HG03060 (cell line): ENCODE data around the gene RHBDL3.

Experiments used
- ATAC-seq: cut with Tn5 transposase; IDR thresholded peaks from one replicate; pipeline ENCODE4 v1.9.1; 2021; ENCODE audit warnings: low read depth, moderate number of reproducible peaks; ENCODE audit not compliant: unreplicated experiment

RHBDL3 gene

DNA sequence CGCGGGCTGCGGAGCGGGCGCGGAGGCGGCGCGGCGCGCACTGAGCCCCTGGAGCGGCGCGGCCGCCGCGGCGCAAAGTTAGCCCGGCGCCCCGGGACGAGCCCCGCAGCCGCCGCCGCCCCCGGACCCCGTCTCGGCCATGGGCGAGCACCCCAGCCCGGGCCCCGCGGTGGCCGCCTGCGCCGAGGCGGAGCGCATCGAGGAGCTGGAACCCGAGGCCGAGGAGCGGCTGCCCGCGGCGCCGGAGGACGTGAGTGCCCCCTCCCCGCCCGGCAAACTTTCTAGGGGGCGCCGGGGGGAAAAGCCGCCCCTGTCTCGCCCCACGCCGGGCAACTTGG, 388 bp downstream of the RHBDL3 start:
- ATAC-seq: no peak

DNA sequence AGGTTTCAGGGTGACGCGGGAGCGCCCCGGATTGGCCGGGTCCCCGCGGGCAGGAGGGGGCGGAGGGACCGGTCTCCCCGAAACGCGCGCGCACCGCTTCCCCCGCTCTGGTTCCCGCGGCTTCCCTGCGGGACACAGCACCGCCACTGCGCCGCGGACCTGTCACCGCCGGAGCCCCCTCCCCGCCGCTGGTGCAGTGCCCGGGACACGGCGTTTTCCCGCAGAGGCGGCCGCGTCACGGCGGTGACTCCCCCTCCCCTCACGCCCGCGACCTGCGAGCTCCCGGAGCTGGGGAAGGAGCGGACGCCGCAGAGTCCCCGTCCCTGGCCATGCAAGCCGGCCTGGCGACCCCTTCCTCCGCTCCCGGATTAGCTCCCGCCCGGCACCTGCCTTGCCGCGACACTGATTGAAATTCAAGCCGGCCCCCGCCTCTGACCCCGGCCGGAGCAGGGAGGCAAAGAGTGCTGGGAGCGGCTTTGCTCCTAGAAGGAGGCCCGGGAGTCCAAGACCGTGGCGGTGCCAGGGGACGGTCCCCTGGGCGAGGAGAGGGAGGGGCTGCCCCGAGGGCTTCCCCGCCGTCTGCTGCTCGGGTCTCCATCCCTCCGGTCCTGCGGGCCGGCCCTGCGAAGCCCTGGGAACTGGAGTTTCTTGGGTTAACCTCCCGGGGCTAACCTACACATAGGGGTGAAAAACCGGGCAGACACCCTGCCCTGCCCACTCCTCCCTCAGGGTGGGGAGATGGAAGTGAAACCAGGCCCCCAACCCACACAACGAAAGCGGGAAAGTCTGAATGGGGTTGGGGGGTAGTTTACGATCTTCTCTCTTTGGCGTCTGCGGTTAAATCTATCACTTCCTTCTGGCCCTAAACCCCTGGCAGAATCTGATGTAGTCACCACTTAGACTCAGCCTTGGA, 1.0 kb downstream of the RHBDL3 start:
- ATAC-seq: no peak

DNA sequence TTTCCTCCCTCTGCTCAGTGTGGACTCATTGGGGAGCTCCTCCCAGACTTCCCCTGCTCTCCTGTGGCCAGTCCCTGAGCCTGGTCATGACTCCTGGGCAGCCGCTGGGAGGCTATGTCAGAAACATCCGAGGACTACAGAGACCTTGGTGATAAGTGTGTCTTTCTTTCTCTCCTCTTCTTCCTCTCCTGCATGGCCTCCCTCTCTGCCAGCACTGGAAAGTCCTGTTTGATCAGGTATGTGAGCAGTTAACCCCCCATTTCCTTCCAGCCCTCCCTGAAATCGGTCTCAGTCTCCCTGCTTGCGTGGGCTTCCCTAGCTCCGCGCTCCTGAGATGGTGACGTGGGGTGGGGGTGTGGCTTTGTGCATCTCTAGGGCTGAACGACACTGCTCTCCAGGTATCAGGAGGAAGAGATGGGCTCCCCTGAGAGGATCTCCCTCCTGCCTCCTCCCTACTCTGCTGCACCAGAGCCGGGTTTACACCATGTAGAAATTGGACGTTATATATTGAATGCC, 2.1 kb downstream of the RHBDL3 start:
- ATAC-seq: no peak

DNA sequence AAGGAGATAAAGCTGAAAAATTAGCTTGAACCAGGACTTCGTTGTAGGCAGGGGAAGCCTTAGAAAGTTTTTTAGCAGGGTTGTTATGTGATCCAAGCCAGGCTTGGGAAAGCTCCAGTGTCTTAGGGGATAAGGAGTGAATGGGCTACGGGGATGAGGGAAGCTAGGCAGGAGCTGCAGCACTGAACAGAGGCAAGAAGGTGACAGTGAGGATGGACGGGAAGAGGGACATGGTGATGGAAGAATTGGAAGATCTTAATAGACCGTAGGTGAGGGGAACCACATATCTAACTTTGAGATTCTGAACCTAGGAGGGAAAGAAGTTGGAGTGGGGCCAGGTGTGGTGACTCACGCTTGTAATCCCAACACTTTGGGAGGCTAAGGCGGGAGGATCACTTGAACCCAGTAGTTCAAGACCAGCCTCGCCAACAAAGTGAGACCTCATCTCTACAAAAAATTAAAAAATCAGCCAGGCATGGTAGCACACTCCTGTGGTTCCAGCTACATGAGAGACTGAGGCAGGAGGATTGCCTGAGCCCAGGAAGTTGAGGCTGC, 3.2 kb downstream of the RHBDL3 start:
- no peak for ATAC-seq

DNA sequence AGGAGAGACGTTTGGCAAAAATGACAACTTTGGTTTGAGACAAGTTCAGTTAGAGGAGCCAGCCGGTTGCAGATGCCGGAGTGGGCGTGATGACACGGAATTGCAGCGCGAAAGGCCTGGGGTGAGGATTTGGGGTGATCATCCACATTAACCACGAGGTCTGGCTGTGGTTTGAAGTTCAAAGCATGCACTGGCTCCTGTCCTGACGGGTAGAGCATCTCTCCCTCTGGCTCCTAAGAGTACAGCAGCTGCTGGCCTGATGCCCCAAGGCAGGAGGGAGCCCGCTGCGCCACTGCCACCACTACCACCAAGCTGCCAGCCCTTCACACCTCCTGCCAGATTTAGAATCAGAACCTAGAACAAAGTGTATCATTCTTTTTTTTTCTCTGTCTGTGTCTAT, 3.7 kb downstream of the RHBDL3 start:
- no peak for ATAC-seq

DNA sequence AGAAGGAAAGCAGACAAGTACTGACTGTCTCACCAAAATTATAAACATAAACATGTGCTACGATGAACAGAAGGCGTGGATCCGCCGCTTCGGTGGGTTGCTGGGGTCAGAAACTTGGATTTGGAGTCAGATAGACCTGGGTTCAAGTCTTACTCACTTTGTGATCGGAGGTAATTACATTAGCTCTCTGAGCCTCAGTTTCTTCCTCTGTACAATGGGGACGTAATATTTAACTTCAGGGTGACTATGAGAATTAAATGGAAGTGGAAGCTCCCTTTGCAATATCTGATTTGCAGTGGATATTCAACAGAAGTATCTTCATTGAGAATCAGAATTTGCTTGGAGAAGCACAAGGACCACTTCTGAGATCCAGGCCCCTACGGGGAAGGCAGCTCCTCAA, 6.2 kb downstream of the RHBDL3 start:
- no peak for ATAC-seq

DNA sequence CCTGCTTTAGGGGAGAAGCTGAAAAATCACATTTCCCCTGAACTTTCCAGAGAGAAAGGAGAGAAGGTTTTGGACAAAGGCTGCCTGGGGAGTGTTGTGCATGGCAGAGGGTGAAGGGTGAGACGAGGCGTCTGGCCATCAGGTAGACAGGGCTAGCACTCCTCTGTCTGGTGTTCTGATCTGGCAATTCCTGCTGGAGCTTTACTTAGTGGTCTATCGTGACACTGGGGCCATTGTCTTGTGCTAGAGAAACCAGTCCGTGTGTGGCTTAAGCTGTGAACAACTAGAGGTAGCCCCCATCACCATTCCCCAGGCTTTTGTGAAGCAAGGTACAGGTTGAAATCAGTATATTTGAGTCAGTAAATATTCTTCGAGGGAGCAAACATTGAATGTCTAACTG, 8.5 kb downstream of the RHBDL3 start:
- ATAC-seq: no peak

DNA sequence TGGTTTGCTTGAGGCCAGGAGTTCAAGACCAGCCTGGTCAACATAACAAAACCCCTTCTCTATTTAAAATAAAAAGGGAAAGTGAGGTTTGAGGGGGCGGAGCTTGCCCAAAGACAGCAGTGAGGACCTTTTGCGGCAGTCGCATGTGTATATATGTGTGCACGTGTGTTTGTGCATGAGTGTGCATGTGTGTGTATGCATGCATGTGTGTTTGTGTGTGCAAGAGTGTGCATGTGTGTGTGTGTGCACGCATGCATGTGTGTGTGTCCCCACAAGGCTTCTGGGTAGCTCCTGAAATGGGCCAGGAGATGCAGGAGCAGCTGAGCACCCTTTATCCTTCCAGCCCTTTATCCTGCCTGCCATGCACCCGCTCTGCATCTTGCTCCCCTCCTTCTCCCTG, 9.0 kb downstream of the RHBDL3 start:
- ATAC-seq: no peak

DNA sequence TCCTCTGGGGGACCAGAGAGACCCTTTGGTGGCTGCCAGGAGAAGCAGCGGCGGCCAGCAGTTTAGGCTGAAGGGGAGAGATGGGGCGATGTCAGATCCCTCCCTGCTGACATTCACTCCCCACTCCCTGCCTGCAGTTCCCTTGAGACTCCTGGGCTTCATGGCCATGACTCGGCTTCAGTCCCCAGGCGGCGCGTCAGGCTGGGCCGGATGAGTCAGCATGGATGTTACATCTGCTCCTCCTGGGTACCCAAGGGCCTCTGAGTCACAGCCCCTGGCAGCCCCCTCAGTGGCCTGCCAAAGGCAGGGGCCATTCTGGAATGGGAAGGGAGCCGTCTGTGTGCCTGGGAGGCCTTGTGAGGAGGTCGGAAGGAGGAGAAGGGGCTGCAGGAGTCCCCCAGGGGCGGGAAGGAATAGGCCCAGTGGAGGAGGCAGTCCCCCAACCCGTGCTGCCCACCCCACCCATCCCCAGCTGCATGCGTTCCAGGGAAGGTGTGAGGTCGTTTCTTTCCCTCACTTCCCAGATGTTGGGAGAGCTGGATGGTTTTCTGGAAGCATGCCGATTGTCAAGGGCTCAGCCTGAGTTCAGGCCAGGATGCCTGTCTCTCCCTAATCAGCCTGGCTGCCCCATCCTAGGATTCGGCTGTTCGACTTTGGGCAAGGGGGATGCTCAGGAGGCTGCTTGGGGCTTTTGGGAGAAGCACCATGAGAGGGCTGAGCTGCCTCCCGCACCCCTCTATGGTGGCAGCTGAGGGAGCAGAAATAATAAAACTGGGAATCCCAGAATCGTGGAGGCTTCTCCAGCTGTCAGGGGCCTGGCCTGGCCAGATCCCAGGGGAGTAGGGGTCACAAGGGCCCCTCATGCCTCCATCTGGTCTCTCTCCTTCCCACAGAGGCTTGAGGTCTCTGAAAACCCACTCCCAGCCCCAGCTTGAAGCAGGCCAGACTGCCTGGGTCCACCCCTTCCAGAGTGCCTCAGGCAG, 9.7 kb downstream of the RHBDL3 start:
- ATAC-seq: no peak

DNA sequence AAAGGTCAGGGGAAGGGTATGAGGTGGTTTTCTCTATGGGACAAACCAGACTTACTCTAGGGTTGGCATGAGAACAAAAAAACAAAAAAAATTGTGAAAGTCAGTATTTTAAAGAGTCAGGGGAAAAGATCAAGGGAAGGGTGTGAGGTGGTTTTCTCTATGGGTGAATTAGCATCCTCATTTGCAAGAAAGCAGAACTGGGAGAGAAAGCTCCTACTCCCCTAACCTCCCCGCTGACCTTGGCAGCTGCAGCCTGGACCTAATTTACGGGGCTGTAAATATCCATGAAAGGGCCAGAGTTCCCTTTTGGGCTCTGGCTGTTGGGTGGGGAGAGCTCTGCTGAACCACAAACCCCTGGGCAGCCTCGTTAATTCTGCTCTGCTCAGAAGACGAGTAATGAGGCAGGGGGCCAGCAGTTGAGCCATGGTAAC, 10.6 kb downstream of the RHBDL3 start:
- ATAC-seq: no peak

DNA sequence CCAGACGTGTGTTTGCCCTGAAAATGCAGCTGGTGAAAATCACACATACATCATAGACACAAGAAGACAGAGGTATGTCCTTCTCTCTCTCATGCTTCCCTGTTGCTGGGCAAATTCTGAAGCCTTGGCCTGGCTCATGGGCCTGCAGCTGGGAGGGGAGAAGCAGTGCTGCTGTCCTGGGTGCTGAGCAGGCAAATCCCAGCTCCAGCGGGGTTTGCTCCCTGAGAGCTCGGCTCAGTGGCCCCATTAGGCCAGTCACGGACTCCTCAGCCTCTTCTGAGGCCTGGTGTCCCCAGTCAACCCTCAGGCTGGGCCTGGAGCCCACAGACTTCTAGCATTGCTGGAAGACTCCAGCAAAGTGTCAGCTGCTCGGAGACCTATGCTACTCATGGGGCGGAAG, 11.7 kb downstream of the RHBDL3 start:
- ATAC-seq: no peak

DNA sequence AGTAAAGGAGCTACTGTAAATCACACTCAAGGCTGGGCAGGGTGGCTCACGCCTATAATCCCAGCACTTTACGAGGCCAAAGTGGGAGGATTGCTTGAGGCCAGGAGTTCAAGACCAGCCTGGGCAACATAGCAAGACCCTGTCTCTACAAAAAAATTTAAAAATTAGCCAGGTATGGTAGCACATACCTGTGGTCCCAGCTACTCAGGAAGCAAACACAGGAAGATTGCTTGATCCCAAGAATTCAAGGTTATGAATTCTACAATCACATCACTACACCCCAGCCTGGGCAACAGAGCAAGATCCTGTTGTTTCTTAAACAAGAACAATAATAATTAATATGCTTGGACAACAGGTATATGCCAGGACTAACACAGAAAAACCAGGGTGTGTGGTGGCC, 13.2 kb downstream of the RHBDL3 start:
- no peak for ATAC-seq

DNA sequence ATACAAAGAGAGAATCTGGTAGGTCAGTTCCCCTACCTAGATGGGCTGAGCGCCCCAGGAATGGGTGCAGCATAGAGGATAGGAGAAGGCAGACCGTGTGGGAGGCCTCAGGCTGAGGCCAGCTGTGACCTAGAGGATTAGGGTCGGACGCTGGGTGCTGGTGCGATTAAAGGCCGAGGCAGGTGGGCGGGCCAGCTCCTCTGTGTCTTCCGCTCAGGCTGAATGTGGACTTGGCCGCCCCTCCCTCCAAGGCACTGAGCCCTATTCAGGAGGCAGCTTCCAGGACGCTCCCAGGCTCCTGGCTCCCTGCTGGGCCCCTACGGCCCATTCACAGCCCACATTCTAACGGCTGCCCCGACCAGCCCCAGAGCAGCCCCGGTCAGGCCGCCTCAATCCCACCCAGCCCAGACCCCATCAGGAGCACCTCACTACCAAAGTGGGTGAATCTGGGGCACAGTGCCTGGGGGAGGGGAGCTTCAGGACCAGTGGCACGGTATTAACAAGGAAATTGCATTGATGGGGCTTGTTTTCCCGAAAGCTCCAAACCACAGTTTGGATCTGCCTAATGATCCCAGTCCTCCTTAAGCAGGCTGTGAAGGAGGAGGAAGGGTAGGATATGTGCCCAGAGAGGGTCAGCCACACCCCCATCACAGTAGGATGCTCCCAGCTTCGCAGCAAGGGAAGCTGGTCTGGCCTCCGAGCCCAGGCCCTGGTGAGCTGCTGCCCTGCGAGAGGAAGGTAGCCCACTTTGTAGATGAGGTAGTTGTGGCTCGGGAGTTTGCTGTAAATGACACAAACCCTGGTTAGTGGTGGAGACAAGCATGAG, 14.5 kb downstream of the RHBDL3 start:
- no peak for ATAC-seq

DNA sequence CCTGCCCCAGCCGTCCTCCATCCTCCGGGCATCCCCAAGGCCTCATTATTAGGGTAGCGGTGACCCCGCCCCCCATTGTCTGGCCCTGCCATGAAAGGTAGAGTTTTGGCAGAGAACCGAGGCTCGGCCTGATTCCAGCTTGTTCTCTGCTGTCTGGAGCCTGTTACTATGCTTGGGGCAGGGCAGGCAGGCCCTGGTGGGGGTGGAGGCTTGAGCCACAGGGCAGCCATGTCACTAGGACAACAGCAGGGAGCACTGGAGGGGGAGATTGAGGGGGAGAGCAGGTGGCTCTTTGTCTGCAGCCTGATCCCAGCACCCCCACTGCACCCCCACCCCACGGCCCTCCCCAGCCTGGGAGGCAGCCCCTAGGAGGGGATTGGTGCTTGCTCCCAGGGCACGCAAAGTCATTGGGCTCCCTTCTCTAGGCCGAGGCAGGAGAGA, 15.4 kb downstream of the RHBDL3 start:
- ATAC-seq: no peak

DNA sequence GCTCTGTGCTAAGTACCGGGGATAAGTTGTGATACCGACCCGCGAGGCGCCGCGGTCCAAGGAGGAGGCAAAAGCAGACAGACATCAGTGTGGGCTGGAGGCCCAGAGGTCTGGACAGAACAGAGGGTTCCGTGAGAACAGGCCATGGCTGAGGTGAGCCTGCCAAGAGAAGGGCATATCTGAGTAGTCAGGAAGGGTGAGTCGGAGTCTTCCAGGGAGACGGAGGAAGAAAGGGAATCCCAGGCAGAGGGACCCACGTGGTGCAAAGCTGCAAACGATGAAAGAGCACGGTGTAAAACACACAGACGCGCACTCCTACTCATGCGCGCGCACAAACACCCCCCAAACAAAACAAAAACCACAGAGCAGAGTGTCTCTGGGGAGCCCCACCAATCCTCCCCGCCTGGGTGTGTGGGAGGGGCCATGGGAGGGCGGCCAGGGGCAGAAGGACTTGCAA, 18.1 kb downstream of the RHBDL3 start:
- ATAC-seq: no peak

DNA sequence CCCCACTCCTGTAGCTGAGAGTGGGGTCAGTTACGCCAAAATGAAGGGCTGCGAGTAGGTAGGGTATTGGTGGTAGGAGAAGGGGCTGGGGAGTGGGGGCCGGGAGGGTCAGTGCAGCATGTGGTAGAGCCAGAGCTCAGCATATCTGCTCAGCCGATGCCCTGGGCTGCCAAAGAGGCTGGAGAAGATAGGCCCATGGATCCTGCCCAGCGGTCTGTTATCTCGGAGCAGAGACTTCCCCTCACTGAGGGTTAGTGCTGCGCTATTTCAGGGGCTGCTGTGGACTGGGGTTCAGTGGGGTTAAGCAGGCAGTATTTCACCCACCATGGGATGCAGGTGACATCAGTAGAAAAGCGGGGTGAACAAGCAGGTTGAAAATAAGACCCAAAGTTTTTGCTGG, 19.7 kb downstream of the RHBDL3 start:
- no peak for ATAC-seq

DNA sequence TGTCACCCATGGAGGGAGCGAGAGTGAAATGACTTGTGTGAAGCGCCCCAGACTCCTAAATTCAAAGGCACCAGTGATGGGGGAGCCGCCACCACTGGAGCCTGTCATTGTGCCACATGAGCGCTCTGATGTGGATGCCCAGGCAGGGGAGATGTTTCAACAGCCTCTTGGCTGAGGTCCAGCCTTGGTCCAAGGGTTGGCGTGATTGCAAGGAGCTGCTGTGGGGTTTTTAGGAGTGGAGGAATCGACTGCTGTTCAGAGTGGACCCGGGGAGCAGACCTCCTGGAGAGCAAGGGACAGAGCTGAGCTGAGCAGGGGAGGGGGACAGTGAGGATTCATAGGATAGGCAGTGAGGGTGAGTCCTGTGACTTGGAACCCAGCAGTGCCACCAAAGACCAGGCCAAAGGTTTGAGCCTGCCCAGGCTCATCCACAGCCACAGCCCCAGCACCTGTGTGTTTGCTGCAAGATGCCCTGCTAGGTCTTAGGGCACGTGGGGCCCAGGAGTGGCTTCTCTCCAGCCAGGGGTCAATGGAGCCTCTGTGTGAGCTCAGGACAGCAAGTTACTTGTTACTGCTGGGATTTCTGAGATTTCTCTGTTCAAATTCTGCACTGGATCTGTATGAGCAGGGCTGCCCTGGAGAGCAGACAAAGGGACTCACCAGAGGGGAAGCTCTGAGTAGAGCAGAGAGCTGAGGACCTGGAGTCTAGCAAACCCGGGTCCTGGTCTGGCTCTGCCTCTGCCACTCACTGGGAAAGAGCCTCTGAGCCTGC, 20.3 kb downstream of the RHBDL3 start:
- ATAC-seq: no peak

DNA sequence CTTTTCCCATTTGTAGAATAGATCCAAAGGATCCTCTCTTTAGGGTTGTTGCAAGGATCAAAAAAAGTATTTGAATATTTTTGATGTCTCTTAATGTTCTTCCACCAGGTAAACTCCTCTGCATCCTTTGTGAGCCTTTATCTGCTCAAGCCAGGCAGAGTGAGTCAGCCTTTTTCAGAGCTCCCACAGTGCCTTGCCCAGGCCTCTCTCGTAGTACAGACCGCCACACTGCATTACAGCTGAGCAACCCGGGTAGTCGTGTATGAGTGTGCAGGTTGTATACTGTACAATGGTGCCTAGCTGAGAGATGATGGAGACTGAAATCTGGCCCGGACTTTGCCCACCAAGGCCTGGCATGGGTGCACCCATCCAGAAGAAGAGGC, 20.9 kb downstream of the RHBDL3 start:
- ATAC-seq: no peak

DNA sequence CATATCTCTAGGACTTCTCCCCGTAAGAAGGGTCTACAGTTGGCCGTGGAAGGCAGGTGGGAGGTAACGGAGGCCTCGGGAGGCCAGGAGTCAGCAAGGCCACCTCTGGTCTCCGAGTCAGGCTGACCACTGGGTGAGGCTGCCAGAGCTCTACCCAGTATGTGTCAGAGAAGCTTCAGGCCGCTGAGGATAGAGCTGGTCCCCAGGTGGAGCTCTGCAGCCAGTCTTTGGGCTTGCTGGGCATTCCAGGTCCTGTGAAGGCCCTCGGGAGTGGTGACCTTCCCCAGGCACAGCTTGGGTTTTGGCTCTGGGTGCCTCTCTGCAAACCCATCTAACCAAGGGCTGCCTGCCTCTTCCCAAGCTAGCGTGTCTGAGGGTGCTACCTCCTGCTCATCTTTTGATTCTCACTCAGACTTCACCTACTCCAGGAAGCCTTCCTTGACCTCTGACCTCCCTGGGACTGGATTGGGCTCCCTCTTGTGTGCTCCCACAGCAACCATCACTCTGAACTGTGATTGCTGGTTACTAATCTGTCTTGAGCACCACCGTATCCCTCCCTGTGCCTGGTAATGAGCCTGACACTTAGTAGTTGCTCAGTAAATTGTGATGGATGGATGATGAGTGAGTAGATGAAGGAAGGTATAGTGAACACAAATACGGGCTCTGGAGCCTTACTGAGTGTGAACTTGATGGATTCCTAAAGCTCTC, 22.3 kb downstream of the RHBDL3 start:
- ATAC-seq: no peak
